BE2C (cell line): ENCODE data around the gene GUCD1.
"Not testable (repeated sequence)": the region's sequence is repeated elsewhere in the genome, so short reads cannot be mapped to it uniquely, and the experiment has no call there.

Experiments used
- DNase-seq: peaks from one replicate; pipeline ENCODE4 v3.0.0-alpha.2; 2020
- H3K27me3 ChIP-seq: fragments of 250-450 bp; sonication (Bioruptor Pico); 2 replicates; pipeline ENCODE4 v1.5.1; 2020; ENCODE audit warnings: mild to moderate bottlenecking
- H3K36me3 ChIP-seq: fragments of 250-450 bp; sonication (Bioruptor Pico); 2 replicates; pipeline ENCODE4 v1.5.1; 2020; ENCODE audit warnings: mild to moderate bottlenecking
- H3K4me1 ChIP-seq: fragments of 250-450 bp; sonication (Bioruptor Pico); 2 replicates; pipeline ENCODE4 v1.5.1; 2020
- H3K4me3 ChIP-seq: 2 replicates; pipeline ENCODE4 v1.5.1; 2011; ENCODE audit warnings: low read depth, low read length
- H3K9me3 ChIP-seq: fragments of 250-450 bp; sonication (Bioruptor Pico); 2 replicates; pipeline ENCODE4 v1.5.1; 2020
- CTCF ChIP-seq: IDR thresholded peaks from 2 replicates; pipeline ENCODE4 v1.5.1; 2012; ENCODE audit warnings: mild to moderate bottlenecking, low read depth, low read length

GUCD1 gene

GRCh38 chr22:24599514-24599913 is 44.6 kb upstream of the GUCD1 start:
- no peaks in the 10 kb centered on the region; the same call in 1 of the 2 replicates for H3K4me1 ChIP-seq
- TF ChIP-seq CTCF: no peak
- H3K36me3 ChIP-seq: no peaks in the 10 kb centered on the region

GRCh38 chr22:24597076-24597475 is 42.1 kb upstream of the GUCD1 start:
- H3K27me3 ChIP-seq, H3K36me3 ChIP-seq, H3K4me3 ChIP-seq, DNase-seq, H3K9me3 ChIP-seq, H3K4me1 ChIP-seq: not testable (repeated sequence)

More at GRCh38 chr22:24599514-24599913, 44.6 kb upstream of the GUCD1 start:
- H3K27me3 ChIP-seq: no peaks in the 10 kb centered on the region
- no peak for DNase-seq
- no peaks in the 10 kb centered on the region for H3K9me3 ChIP-seq
- H3K4me3 ChIP-seq: no peak overlapping the region

GRCh38 chr22:24595863-24596262 is 40.9 kb upstream of the GUCD1 start:
- Histone ChIP-seq H3K27me3 (no peaks in the 10 kb centered on the region), H3K36me3 (no peaks in the 10 kb centered on the region), H3K4me3 (no peak overlapping the region), H3K4me1 (no peaks in the 10 kb centered on the region; the same call in none of the 2 replicates), H3K9me3 (no peaks in the 10 kb centered on the region)
- no peak for DNase-seq
- TF ChIP-seq CTCF: no peak

DNA sequence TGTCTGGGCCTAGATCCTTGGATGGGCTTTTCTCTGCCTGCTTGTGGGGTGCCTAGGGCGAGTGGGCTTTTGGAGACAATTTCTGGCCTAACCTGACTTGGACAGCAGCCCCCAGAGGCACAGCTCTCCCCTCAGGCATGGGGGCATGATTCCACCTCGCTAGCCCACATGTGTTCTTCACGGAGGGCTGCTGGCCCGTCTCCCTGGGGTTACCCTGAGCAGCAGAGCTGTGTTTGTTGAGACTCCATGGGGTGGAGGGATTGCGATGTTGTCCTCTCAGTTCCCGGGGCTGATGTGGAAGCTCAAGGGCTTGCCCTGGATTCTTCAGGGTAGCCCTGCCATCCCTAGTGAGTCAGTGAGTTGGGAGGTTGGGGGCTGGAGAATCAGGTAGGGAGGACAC is 40.3 kb upstream of the GUCD1 start:
- Histone ChIP-seq H3K9me3 (no peaks in the 10 kb centered on the region), H3K36me3 (no peaks in the 10 kb centered on the region), H3K27me3 (no peaks in the 10 kb centered on the region), H3K4me1 (no peaks in the 10 kb centered on the region; the same call in none of the 2 replicates), H3K4me3 (no peak overlapping the region)
- TF ChIP-seq CTCF: no peak
- no peak for DNase-seq

GRCh38 chr22:24594569-24595120 is 39.7 kb upstream of the GUCD1 start:
- DNase-seq: no peak
- TF ChIP-seq CTCF: no peak

DNA sequence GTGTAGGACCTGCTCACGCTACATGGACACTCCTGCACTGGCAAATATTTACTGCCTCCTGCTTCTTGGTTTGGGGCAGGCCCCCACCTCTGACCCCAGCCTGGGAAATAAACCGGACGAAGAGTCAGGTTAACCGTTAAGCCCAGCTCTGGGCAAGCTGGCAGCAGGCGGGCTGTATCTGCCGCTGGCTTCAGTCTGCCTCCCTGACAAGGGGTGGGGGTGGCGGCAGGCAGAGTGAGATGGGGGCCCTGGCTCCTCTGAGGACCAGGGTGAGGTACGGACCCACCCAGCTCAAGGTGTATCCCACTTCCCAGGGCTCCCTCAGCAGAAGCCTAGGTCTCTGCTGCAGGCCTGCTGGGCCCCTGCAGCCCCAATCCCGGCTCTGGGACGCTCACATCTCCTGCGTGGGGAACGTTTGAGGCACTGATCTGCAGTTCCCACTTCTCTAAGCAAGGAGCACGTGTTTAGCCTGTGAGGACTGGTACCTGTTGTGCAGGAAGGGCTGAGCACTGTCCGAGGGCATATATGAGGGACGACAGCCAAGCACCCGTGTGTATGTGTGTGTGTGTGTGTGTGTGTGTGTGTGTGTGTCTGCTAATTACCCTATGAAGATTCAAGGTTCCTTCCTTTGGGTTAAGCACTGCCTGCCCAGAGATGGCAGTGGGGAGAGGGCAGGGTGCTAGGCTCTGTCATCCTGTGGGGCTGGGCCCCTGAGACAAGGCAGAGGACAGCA is 39.1 kb upstream of the GUCD1 start:
- no peak overlapping the region for H3K4me3 ChIP-seq
- H3K27me3 ChIP-seq: no peaks in the 10 kb centered on the region
- no peak for TF ChIP-seq CTCF
- H3K4me1 ChIP-seq: peaks cover under 1% of the 10 kb centered on the region
- H3K36me3 ChIP-seq: no peaks in the 10 kb centered on the region
- no peak for DNase-seq
- no peaks in the 10 kb centered on the region for H3K9me3 ChIP-seq

More at GRCh38 chr22:24594569-24595120, 39.7 kb upstream of the GUCD1 start:
- H3K9me3 ChIP-seq: no peaks in the 10 kb centered on the region
- no peaks in the 10 kb centered on the region; the same call in none of the 2 replicates for H3K4me1 ChIP-seq
- no peak overlapping the region for H3K4me3 ChIP-seq
- no peaks in the 10 kb centered on the region for H3K27me3 ChIP-seq
- no peaks in the 10 kb centered on the region for H3K36me3 ChIP-seq

GRCh38 chr22:24593559-24593835 is 38.6 kb upstream of the GUCD1 start:
- peak overlapping the region; percentile 59 for H3K4me3 ChIP-seq
- H3K9me3 ChIP-seq, DNase-seq: not testable (repeated sequence)

More at GRCh38 chr22:24593559-24593835, 38.6 kb upstream of the GUCD1 start:
- H3K27me3 ChIP-seq, H3K4me1 ChIP-seq, H3K36me3 ChIP-seq: not testable (repeated sequence)
